KMS-11 (cell line): ENCODE measurements around the gene NDUFB3.
"Not testable (repeated sequence)": the region's sequence is repeated elsewhere in the genome, so short reads cannot be mapped to it uniquely, and the experiment has no call there.

Experiments
- H2AFZ ChIP-seq: fragments of 200-600 bp; sonication (generic); 2 replicates; pipeline ENCODE4 v1.6.1; 2016; ENCODE audit warnings: antibody characterized with exemption, mixed run types, low read depth
- H3K27ac ChIP-seq: fragments of 200-600 bp; sonication (generic); 2 replicates; pipeline ENCODE4 v1.6.1; 2016; ENCODE audit warnings: mild to moderate bottlenecking, mixed run types
- H3K27me3 ChIP-seq: fragments of 200-600 bp; sonication (generic); 2 replicates; pipeline ENCODE4 v1.6.1; 2017; ENCODE audit warnings: mild to moderate bottlenecking, low read depth, mixed run types, moderate library complexity; ENCODE audit not compliant: insufficient read depth
- H3K36me3 ChIP-seq: fragments of 200-600 bp; sonication (generic); 2 replicates; pipeline ENCODE4 v1.6.1; 2017; ENCODE audit warnings: mild to moderate bottlenecking, mixed run types; ENCODE audit not compliant: insufficient read depth
- H3K4me1 ChIP-seq: fragments of 200-600 bp; sonication (generic); 2 replicates; pipeline ENCODE4 v1.6.1; 2016; ENCODE audit warnings: mild to moderate bottlenecking, low read depth, mixed run types; ENCODE audit not compliant: poor library complexity, severe bottlenecking
- H3K4me2 ChIP-seq: fragments of 200-600 bp; sonication (generic); 2 replicates; pipeline ENCODE4 v1.7.0; 2016; ENCODE audit warnings: mild to moderate bottlenecking, mixed run types
- H3K4me3 ChIP-seq: fragments of 200-600 bp; sonication (generic); IDR thresholded peaks from 2 replicates; pipeline ENCODE4 v1.6.1; 2017; ENCODE audit warnings: low read depth, low read length, mixed read lengths; ENCODE audit not compliant: insufficient read depth
- H3K79me2 ChIP-seq: fragments of 200-600 bp; sonication (generic); 2 replicates; pipeline ENCODE4 v1.6.1; 2016; ENCODE audit warnings: low read depth, mixed run types; ENCODE audit not compliant: insufficient read depth
- H3K9ac ChIP-seq: fragments of 200-600 bp; sonication (generic); 2 replicates; pipeline ENCODE4 v1.6.1; 2016; ENCODE audit warnings: mild to moderate bottlenecking, mixed run types
- H4K20me1 ChIP-seq: fragments of 200-600 bp; sonication (generic); 2 replicates; pipeline ENCODE4 v1.6.1; 2016; ENCODE audit warnings: mild to moderate bottlenecking, mixed run types; ENCODE audit not compliant: insufficient read depth
- CTCF ChIP-seq: fragments of 200-600 bp; sonication (generic); conservative IDR thresholded peaks from 2 replicates; pipeline ENCODE4 v1.6.1; 2017; ENCODE audit warnings: low read depth, mild to moderate bottlenecking, antibody characterized with exemption, low read length, moderate library complexity, mixed read lengths

NDUFB3 gene

GRCh38 chr2:201040867-201041628 is 30.8 kb upstream of the NDUFB3 start:
- H3K4me3 ChIP-seq: no peak overlapping the region
- no peaks in the 10 kb centered on the region for H3K27me3 ChIP-seq
- H2AFZ ChIP-seq: no peak overlapping the region
- TF ChIP-seq CTCF: no peak
- no peaks in the 10 kb centered on the region for H4K20me1 ChIP-seq
- H3K4me1 ChIP-seq: peaks cover 6% of the 10 kb centered on the region
- H3K9ac ChIP-seq: no peak overlapping the region
- H3K79me2 ChIP-seq: peaks cover 12% of the 10 kb centered on the region; the same call in 1 of the 2 replicates
- H3K4me2 ChIP-seq: no peak overlapping the region
- H3K27ac ChIP-seq: no peak overlapping the region
- no peaks in the 10 kb centered on the region for H3K36me3 ChIP-seq

- Histone ChIP-seq H3K79me2 (peaks cover 23% of the 10 kb centered on the region; the same call in 1 of the 2 replicates), H3K4me1 (peaks cover 20% of the 10 kb centered on the region)
- H3K27ac ChIP-seq, H3K4me2 ChIP-seq, H3K36me3 ChIP-seq, H3K9ac ChIP-seq, H3K4me3 ChIP-seq, H4K20me1 ChIP-seq, H2AFZ ChIP-seq, H3K27me3 ChIP-seq: not testable (repeated sequence)
These were observed 29.4 kb upstream of the NDUFB3 start for GRCh38 chr2:201042451-201042850.

- not testable (repeated sequence) for H3K4me2 ChIP-seq, H2AFZ ChIP-seq, H3K36me3 ChIP-seq, H4K20me1 ChIP-seq, H3K9ac ChIP-seq, H3K4me3 ChIP-seq, H3K27ac ChIP-seq, H3K27me3 ChIP-seq
- Histone ChIP-seq H3K4me1 (peaks cover 26% of the 10 kb centered on the region), H3K79me2 (peaks cover 29% of the 10 kb centered on the region; the same call in 1 of the 2 replicates)
These were observed 28.8 kb upstream of the NDUFB3 start for GRCh38 chr2:201043050-201043449.

- Histone ChIP-seq H3K9ac (no peak overlapping the region), H3K27me3 (no peaks in the 10 kb centered on the region), H4K20me1 (no peaks in the 10 kb centered on the region), H3K4me1 (peaks cover 64% of the 10 kb centered on the region), H2AFZ (no peak overlapping the region), H3K4me2 (no peak overlapping the region), H3K27ac (no peak overlapping the region), H3K79me2 (peaks cover 55% of the 10 kb centered on the region; the same call in 1 of the 2 replicates), H3K36me3 (no peaks in the 10 kb centered on the region), H3K4me3 (no peak overlapping the region)
- TF ChIP-seq CTCF: no peak
These were observed 24.9 kb upstream of the NDUFB3 start for GRCh38 chr2:201046881-201047280.

GRCh38 chr2:201049455-201049854 is 22.3 kb upstream of the NDUFB3 start:
- Histone ChIP-seq H3K4me3 (no peak overlapping the region), H3K9ac (peak overlapping the region; percentile 57; the same call in 1 of the 2 replicates), H3K4me2 (peak overlapping the region; percentile 10), H4K20me1 (no peaks in the 10 kb centered on the region), H3K4me1 (peaks cover 77% of the 10 kb centered on the region), H3K27me3 (no peaks in the 10 kb centered on the region), H2AFZ (no peak overlapping the region), H3K79me2 (peaks cover 79% of the 10 kb centered on the region; the same call in 1 of the 2 replicates), H3K27ac (peak overlapping the region; percentile 95), H3K36me3 (no peaks in the 10 kb centered on the region)
- TF ChIP-seq CTCF: no peak
